ENCODE results near the gene CLTCL1.

DNA sequence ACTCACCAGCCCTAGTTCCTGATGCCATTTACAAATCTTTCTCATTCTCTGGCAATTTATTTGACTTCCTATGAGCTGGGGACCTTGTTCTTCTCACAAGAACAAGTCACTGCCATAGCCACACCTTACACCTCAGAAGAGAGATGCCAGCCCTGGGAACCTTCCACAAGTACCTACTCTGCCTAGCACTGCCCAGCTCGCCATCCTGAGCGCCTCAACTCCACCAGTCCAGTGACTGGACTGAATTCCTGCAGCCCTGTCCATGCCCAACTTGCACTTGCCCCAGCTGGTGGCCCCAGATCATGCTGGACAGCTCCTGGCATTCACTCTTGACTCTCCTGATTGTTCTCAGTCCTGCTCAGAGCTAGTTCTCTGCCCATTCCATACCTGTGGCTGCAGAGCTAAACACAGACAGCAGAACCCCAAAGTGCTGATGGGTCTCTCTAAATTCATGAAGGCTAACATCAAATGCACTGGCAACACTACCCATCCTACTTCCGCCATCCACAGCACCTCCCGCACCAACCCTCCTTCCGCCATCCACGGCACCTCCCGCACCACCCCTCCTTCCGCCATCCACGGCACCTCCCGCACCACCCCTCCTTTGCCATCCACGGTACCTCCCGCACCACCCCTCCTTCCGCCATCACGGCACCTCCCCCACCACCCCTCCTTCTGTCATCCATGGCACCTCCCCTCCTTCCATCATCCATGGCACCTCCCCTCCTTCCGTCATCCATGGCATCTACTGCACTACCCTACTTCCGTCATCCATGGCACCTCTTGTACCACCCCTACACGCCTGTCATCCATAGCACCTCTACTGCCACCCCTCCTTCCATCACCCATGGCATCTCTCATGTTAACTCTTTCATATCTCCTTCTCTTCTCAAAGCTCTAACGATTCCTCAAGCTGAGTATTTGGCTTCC is 89.4 kb downstream of the CLTCL1 start:
- TF ChIP-seq POLR2A (IDR thresholded peaks at IDR 0.05; ENCODE audit: borderline replicate concordance, extremely low read depth, insufficient read depth, insufficient read length) (no peak), ATF3 (IDR thresholded peaks at IDR 0.05) (no peak)
